ENCODE measurements around the gene TUBB4A. TPM values are rescaled to one million over a fixed set of nuclear protein-coding genes. Genes with fewer than 3 reads are reported as not detected.

TUBB4A gene
- total and polyA plus RNA-seq, 2 donors (not counting 1 experiment from before 2014, with no cell fraction given) = not detected

DNA sequence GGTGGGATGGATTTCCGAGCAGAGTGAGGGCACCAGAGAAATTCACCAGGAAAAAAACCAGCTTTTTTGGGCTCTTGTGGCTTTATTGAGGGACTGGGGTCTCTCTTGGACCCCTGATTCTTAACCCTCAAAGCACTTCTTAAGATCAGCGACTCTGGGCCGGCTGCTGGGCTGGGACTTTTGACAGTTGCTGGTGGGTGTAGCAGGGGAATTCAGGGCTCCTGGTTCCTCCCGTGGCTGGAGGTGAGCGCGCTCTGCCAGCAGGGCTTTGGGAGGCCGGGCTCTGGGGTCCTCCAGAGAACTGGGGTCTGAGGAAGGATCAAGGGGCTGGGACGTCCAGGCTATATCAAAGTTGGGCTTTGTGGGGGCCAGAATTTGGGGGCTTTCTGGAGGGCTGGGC lies 34.7 kb downstream of the TUBB4A start:
- no peaks in the 10 kb centered on the region for H3K4me1 ChIP-seq (ENCODE audit: control insufficient read depth, extremely low read depth, insufficient read depth, low read length)
- H3K27ac ChIP-seq (ENCODE audit: insufficient read depth, low read length) = no peak overlapping the region
- H3K27me3 ChIP-seq (ENCODE audit: control insufficient read depth, insufficient read depth, low read length) = peaks cover 7% of the 10 kb centered on the region
- no peak overlapping the region for H3K4me2 ChIP-seq (ENCODE audit: extremely low read depth, insufficient read depth, low read length)
- no peaks in the 10 kb centered on the region for H4K20me1 ChIP-seq (ENCODE audit: control insufficient read depth, extremely low read depth, insufficient read depth, low read length)
- no peak overlapping the region for H3K9ac ChIP-seq (ENCODE audit: insufficient read depth, low read length)
- H3K9me3 ChIP-seq (ENCODE audit: control insufficient read depth, insufficient read depth, low read depth, low read length) = no peaks in the 10 kb centered on the region
- H2AFZ ChIP-seq (ENCODE audit: low read length) = no peak overlapping the region
- TF ChIP-seq EZH2 (IDR thresholded peaks at IDR 0.05; ENCODE audit: low read length, missing control alignments) = no peak
- TF ChIP-seq, protein P1, sequence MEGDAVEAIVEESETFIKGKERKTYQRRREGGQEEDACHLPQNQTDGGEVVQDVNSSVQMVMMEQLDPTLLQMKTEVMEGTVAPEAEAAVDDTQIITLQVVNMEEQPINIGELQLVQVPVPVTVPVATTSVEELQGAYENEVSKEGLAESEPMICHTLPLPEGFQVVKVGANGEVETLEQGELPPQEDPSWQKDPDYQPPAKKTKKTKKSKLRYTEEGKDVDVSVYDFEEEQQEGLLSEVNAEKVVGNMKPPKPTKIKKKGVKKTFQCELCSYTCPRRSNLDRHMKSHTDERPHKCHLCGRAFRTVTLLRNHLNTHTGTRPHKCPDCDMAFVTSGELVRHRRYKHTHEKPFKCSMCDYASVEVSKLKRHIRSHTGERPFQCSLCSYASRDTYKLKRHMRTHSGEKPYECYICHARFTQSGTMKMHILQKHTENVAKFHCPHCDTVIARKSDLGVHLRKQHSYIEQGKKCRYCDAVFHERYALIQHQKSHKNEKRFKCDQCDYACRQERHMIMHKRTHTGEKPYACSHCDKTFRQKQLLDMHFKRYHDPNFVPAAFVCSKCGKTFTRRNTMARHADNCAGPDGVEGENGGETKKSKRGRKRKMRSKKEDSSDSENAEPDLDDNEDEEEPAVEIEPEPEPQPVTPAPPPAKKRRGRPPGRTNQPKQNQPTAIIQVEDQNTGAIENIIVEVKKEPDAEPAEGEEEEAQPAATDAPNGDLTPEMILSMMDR (conservative IDR thresholded peaks at IDR 0.05 in 1 of 2, IDR thresholded peaks at IDR 0.05 in 1 of 2; ENCODE audit: low read depth in 1 of 2, low read length in 2 of 2) = no peak
- H3K4me3 ChIP-seq (replicated peaks in 1 of 4; ENCODE audit: control extremely low read depth in 1 of 4, insufficient read depth in 1 of 4, low read depth in 3 of 4, low read length in 4 of 4) = no peak overlapping the region
- DNase-seq (ENCODE audit: low read depth in 2 of 2) = no peak
- no peaks in the 10 kb centered on the region for H3K79me2 ChIP-seq (ENCODE audit: control insufficient read depth, insufficient read depth, low read length)
- no peaks in the 10 kb centered on the region for H3K36me3 ChIP-seq (ENCODE audit: control insufficient read depth, insufficient read depth, low read length)

- no peak for DNase-seq (ENCODE audit: low read depth in 2 of 2)
- Histone ChIP-seq H3K4me3 (replicated peaks in 1 of 4; ENCODE audit: control extremely low read depth in 1 of 4, insufficient read depth in 1 of 4, low read depth in 3 of 4, low read length in 4 of 4) (no peak overlapping the region), H3K9me3 (ENCODE audit: control insufficient read depth, insufficient read depth, low read depth, low read length) (no peaks in the 10 kb centered on the region), H3K4me2 (ENCODE audit: extremely low read depth, insufficient read depth, low read length) (no peak overlapping the region), H3K79me2 (ENCODE audit: control insufficient read depth, insufficient read depth, low read length) (no peaks in the 10 kb centered on the region), H3K27me3 (ENCODE audit: control insufficient read depth, insufficient read depth, low read length) (peaks cover 7% of the 10 kb centered on the region), H3K9ac (ENCODE audit: insufficient read depth, low read length) (no peak overlapping the region), H2AFZ (ENCODE audit: low read length) (no peak overlapping the region), H4K20me1 (ENCODE audit: control insufficient read depth, extremely low read depth, insufficient read depth, low read length) (no peaks in the 10 kb centered on the region), H3K36me3 (ENCODE audit: control insufficient read depth, insufficient read depth, low read length) (no peaks in the 10 kb centered on the region), H3K4me1 (ENCODE audit: control insufficient read depth, extremely low read depth, insufficient read depth, low read length) (no peaks in the 10 kb centered on the region), H3K27ac (ENCODE audit: insufficient read depth, low read length) (no peak overlapping the region)
- TF ChIP-seq, protein P1 (conservative IDR thresholded peaks at IDR 0.05 in 1 of 2, IDR thresholded peaks at IDR 0.05 in 1 of 2; ENCODE audit: low read depth in 1 of 2, low read length in 2 of 2) = no peak
- TF ChIP-seq EZH2 (IDR thresholded peaks at IDR 0.05; ENCODE audit: low read length, missing control alignments) = no peak
Measured at GRCh38 chr19:6466526-6467248, 35.4 kb downstream of the TUBB4A start.

DNA sequence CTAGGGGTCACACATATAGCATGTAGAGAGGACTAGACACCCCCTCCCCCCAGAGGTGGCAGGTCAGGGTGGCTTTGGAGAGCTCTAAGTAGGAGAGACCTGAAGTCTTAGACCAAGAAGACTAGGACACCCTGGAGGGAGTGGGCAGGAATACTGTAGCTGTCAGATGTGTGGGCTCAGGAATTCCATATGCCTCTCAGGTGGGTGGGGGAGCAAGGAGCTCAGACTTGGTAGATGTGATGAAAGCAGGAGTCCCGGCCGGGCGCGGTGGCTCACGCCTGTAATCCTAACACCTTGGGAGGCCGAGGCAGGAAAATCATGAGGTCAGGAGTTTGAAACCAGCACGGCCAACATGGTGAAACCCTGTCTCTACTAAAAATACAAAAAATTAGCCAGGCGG lies 36.4 kb downstream of the TUBB4A start:
- DNase-seq (ENCODE audit: low read depth in 2 of 2) = no peak
- no peak overlapping the region for H3K4me3 ChIP-seq (replicated peaks in 1 of 4; ENCODE audit: control extremely low read depth in 1 of 4, insufficient read depth in 1 of 4, low read depth in 3 of 4, low read length in 4 of 4)
- no peak overlapping the region for H3K4me2 ChIP-seq (ENCODE audit: extremely low read depth, insufficient read depth, low read length)
- H2AFZ ChIP-seq (ENCODE audit: low read length) = no peak overlapping the region
- no peaks in the 10 kb centered on the region for H4K20me1 ChIP-seq (ENCODE audit: control insufficient read depth, extremely low read depth, insufficient read depth, low read length)
- no peak overlapping the region for H3K27ac ChIP-seq (ENCODE audit: insufficient read depth, low read length)
- H3K9me3 ChIP-seq (ENCODE audit: control insufficient read depth, insufficient read depth, low read depth, low read length) = no peaks in the 10 kb centered on the region
- no peaks in the 10 kb centered on the region for H3K36me3 ChIP-seq (ENCODE audit: control insufficient read depth, insufficient read depth, low read length)
- peaks cover 7% of the 10 kb centered on the region for H3K27me3 ChIP-seq (ENCODE audit: control insufficient read depth, insufficient read depth, low read length)
- TF ChIP-seq, protein P1 (conservative IDR thresholded peaks at IDR 0.05 in 1 of 2, IDR thresholded peaks at IDR 0.05 in 1 of 2; ENCODE audit: low read depth in 1 of 2, low read length in 2 of 2) = no peak
- TF ChIP-seq EZH2 (IDR thresholded peaks at IDR 0.05; ENCODE audit: low read length, missing control alignments) = no peak
- no peak overlapping the region for H3K9ac ChIP-seq (ENCODE audit: insufficient read depth, low read length)
- H3K4me1 ChIP-seq (ENCODE audit: control insufficient read depth, extremely low read depth, insufficient read depth, low read length) = no peaks in the 10 kb centered on the region
- H3K79me2 ChIP-seq (ENCODE audit: control insufficient read depth, insufficient read depth, low read length) = no peaks in the 10 kb centered on the region

Data from fibroblast of lung (primary cell).